Caco-2 (cell line): ENCODE data around the gene FAM76A. TPM values are rescaled to one million over a fixed set of nuclear protein-coding genes. Genes with fewer than 3 reads are reported as not detected.

Experiments used
- BruUV-seq: library from RNA; stranded (reverse); fragments of 400-500 nt; replicated peaks from 2 replicates; lab custom pipeline; 2021; lab: Mats Ljungman, UMichigan
- CTCF ChIA-PET: fragments of 300-600 bp; sonication (Branson Sonifier 250); formaldehyde crosslinking; loops from one replicate; lab custom pipeline; 2022; ENCODE audit warnings: antibody characterized with exemption; lab: Charles Lee
- POLR2A ChIA-PET: fragments of 300-600 bp; sonication (Branson Sonifier 250); formaldehyde crosslinking; loops from one replicate; lab custom pipeline; 2022; ENCODE audit warnings: antibody characterized with exemption; lab: Charles Lee
- DNase-seq, 2 experiments: peaks; one replicate each; pipeline versions ENCODE4 v3.0.0 to v3.0.0-alpha.2; 2020 to 2022
- H3K27me3 ChIP-seq: replicated peaks from 2 replicates; pipeline ENCODE4 v1.6.0; 2011; ENCODE audit warnings: low read length; ENCODE audit not compliant: control insufficient read depth, insufficient read depth
- H3K36me3 ChIP-seq: 2 replicates; pipeline ENCODE4 v1.5.1; 2011; ENCODE audit warnings: low read length; ENCODE audit not compliant: control insufficient read depth, insufficient read depth
- H3K4me1 ChIP-seq: fragments of 250-450 bp; sonication (Bioruptor Pico); 2 replicates; pipeline ENCODE4 v1.5.1; 2020; ENCODE audit warnings: mild to moderate bottlenecking
- H3K4me3 ChIP-seq: 2 replicates; pipeline ENCODE4 v1.5.1; 2011; ENCODE audit warnings: low read depth, mild to moderate bottlenecking, control low read depth, low read length
- H3K9me3 ChIP-seq: fragments of 250-450 bp; sonication (Bioruptor Pico); 2 replicates; pipeline ENCODE4 v1.5.1; 2020; ENCODE audit warnings: mild to moderate bottlenecking, moderate library complexity
- H3K27ac Mint-ChIP-seq: one replicate; pipeline ENCODE4 v1.8.0; 2022; ENCODE audit warnings: mixed read lengths; ENCODE audit not compliant: unreplicated experiment
- H3K27me3 Mint-ChIP-seq: one replicate; pipeline ENCODE4 v1.8.0; 2022; ENCODE audit warnings: mixed read lengths; ENCODE audit not compliant: insufficient read depth, unreplicated experiment
- H3K36me3 Mint-ChIP-seq: one replicate; pipeline ENCODE4 v1.8.0; 2022; ENCODE audit warnings: mild to moderate bottlenecking, mixed read lengths; ENCODE audit not compliant: insufficient read depth, unreplicated experiment
- H3K4me1 Mint-ChIP-seq: one replicate; pipeline ENCODE4 v1.8.0; 2022; ENCODE audit warnings: low read depth, mixed read lengths; ENCODE audit not compliant: unreplicated experiment
- H3K4me3 Mint-ChIP-seq: one replicate; pipeline ENCODE4 v1.8.0; 2022; ENCODE audit warnings: mild to moderate bottlenecking, moderate library complexity, mixed read lengths; ENCODE audit not compliant: unreplicated experiment
- H3K9me3 Mint-ChIP-seq: one replicate; pipeline ENCODE4 v1.8.0; 2022; ENCODE audit warnings: mixed read lengths; ENCODE audit not compliant: unreplicated experiment
- intact Hi-C: fragments of 100-400 bp; cut with micrococcal nuclease; formaldehyde crosslinking; loops from one replicate; pipeline ENCODE4 v1.10.0; 2022; ENCODE audit not compliant: unreplicated experiment
- total RNA-seq: library from RNA; stranded (reverse); gene quantifications from 2 replicates; pipeline ENCODE4 v1.2.3, GENCODE V29; 2022
- TF ChIP-seq, protein P1 (sequence below), 2 experiments: fragments of 200-600 bp in 1 of 2; IDR thresholded peaks; 1 replicate in 1 of 2; 2 replicates in 1 of 2; pipeline versions ENCODE4 v1.5.1 to v1.8.0; 2011 to 2022; ENCODE audit warnings: antibody characterized with exemption in 1 of 2, control low read depth in 1 of 2, inconsistent platforms in 1 of 2, low read depth in 1 of 2, low read length in 1 of 2, mild to moderate bottlenecking in 1 of 2, moderate library complexity in 1 of 2; ENCODE audit not compliant: insufficient read depth in 1 of 2, severe bottlenecking in 1 of 2, unreplicated experiment in 1 of 2

The FAM76A gene
- total RNA-seq, 1 experiment from 2014 or later, result 9.8 TPM

DNA sequence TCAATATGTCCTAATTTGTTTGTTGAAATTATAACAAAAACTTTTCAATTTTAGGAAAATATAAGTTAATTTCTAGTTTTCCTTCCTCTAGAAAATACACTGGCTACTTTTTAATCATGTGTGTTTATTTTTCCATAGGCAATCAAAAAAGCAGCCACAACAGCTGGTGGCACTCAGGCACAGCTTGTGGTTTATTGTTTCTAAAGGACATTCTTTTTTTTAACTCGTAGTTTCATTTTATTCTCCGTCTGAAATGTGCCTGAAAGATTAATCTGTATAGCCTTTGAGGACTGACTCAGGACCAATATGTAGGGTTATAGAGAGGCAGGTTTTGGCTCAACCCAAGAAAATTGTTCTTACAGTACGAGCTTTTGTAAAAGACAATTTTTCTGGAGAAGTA lies 26.6 kb downstream of the FAM76A start:
- Mint-ChIP-seq H3K27ac (no peak overlapping the region), H3K9me3 (no peaks in the 10 kb centered on the region), H3K36me3 (peaks cover 11% of the 10 kb centered on the region), H3K4me1 (no peaks in the 10 kb centered on the region), H3K27me3 (no peaks in the 10 kb centered on the region), H3K4me3 (no peak overlapping the region)
- H3K27me3 ChIP-seq, result no peaks in the 10 kb centered on the region
- no peaks in the 10 kb centered on the region for H3K36me3 ChIP-seq
- no peaks in the 10 kb centered on the region for H3K9me3 ChIP-seq
- DNase-seq, result no peak
- CTCF ChIA-PET, result no interaction called here
- no peaks in the 10 kb centered on the region for H3K4me1 ChIP-seq
- intact Hi-C loops, result no loop called here
- TF ChIP-seq, protein P1, sequence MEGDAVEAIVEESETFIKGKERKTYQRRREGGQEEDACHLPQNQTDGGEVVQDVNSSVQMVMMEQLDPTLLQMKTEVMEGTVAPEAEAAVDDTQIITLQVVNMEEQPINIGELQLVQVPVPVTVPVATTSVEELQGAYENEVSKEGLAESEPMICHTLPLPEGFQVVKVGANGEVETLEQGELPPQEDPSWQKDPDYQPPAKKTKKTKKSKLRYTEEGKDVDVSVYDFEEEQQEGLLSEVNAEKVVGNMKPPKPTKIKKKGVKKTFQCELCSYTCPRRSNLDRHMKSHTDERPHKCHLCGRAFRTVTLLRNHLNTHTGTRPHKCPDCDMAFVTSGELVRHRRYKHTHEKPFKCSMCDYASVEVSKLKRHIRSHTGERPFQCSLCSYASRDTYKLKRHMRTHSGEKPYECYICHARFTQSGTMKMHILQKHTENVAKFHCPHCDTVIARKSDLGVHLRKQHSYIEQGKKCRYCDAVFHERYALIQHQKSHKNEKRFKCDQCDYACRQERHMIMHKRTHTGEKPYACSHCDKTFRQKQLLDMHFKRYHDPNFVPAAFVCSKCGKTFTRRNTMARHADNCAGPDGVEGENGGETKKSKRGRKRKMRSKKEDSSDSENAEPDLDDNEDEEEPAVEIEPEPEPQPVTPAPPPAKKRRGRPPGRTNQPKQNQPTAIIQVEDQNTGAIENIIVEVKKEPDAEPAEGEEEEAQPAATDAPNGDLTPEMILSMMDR (IDR thresholded peaks at IDR 0.05; ENCODE audit: insufficient read depth in 1 of 2, low read depth in 1 of 2, low read length in 1 of 2, severe bottlenecking in 1 of 2, unreplicated experiment in 1 of 2), result no peak
- H3K4me3 ChIP-seq, result no peak overlapping the region
- POLR2A ChIA-PET, result no interaction called here
- no TSS peak for BruUV-seq

DNA sequence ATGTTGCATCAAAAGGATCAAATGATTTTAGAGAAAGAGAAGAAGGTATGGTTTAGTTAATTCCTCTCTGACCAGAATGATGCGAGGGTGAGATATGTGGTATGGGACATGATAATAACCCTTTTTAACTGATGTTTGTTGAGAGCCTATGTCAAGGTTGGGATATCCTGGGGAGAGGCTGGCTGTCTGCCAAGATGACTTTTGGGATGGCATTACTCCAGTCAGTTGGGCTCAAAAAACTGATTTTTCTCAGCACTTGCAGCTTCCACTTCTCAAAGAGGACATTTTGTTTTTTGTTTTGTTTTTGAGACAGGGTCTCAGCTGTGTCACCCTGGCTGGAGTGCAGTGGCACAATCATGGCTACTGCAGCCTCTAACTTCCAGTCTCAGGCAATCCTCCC lies 29.5 kb downstream of the FAM76A start:
- intact Hi-C loops, result no loop called here
- H3K9me3 ChIP-seq, result no peaks in the 10 kb centered on the region
- ChIA-PET POLR2A (no interaction called here), CTCF (no interaction called here)
- TF ChIP-seq, protein P1 (IDR thresholded peaks at IDR 0.05; ENCODE audit: insufficient read depth in 1 of 2, low read depth in 1 of 2, low read length in 1 of 2, severe bottlenecking in 1 of 2, unreplicated experiment in 1 of 2), result no peak
- H3K4me1 ChIP-seq, result no peaks in the 10 kb centered on the region
- H3K27ac Mint-ChIP-seq, result no peak overlapping the region
- H3K27me3 ChIP-seq, result no peaks in the 10 kb centered on the region
- no peak for DNase-seq
- H3K4me3 Mint-ChIP-seq, result no peak overlapping the region
- H3K36me3 Mint-ChIP-seq, result peaks cover 16% of the 10 kb centered on the region
- H3K36me3 ChIP-seq, result no peaks in the 10 kb centered on the region
- no TSS peak for BruUV-seq
- H3K27me3 Mint-ChIP-seq, result no peaks in the 10 kb centered on the region
- H3K4me1 Mint-ChIP-seq, result no peaks in the 10 kb centered on the region
- no peak overlapping the region for H3K4me3 ChIP-seq
- H3K9me3 Mint-ChIP-seq, result no peaks in the 10 kb centered on the region

DNA sequence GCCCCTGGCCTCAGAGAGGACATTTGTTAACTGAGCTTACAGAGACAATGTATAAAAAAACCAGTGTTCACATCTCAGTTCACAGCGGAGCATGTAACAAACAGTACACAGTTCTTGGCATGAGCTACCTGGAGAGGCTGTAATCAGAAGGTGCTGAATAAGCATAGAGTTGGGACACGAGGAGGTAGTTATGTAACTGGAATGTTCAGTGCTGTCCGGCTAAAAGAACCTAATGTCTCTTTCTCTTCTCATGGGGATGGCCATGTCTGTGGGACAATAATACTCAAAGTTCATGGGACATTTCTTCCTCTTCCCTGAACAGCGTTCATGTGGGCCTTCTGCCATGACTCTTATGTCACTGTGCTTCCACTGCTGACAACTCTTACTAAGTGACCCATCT lies 30.1 kb downstream of the FAM76A start:
- no peaks in the 10 kb centered on the region for H3K27me3 ChIP-seq
- ChIA-PET POLR2A (interaction anchor here (0.6 kb wide), 1 partner anchor 758 kb away, joined by 3 read pairs; no protein-coding TSS in a partner anchor), CTCF (no interaction called here)
- TF ChIP-seq, protein P1 (IDR thresholded peaks at IDR 0.05; ENCODE audit: insufficient read depth in 1 of 2, low read depth in 1 of 2, low read length in 1 of 2, severe bottlenecking in 1 of 2, unreplicated experiment in 1 of 2), result no peak
- Mint-ChIP-seq H3K27me3 (no peaks in the 10 kb centered on the region), H3K9me3 (no peaks in the 10 kb centered on the region), H3K4me3 (no peak overlapping the region), H3K36me3 (peaks cover 17% of the 10 kb centered on the region), H3K27ac (no peak overlapping the region), H3K4me1 (no peaks in the 10 kb centered on the region)
- no TSS peak for BruUV-seq
- no peaks in the 10 kb centered on the region for H3K36me3 ChIP-seq
- H3K9me3 ChIP-seq, result no peaks in the 10 kb centered on the region
- intact Hi-C loops, result no loop called here
- no peak for DNase-seq
- no peak overlapping the region for H3K4me3 ChIP-seq
- no peaks in the 10 kb centered on the region for H3K4me1 ChIP-seq
